A673 (cell line): Measurements from ENCODE around the gene ZNF23. TPM values are rescaled to one million over a fixed set of nuclear protein-coding genes. Genes with fewer than 3 reads are reported as not detected.
A peak's percentile ranks its signal among the peaks of the same experiment; 100 is the strongest.

Experiments
- BruUV-seq: library from RNA; stranded (reverse); fragments of 400-500 nt; replicated peaks from 2 replicates; lab custom pipeline; 2021; lab: Mats Ljungman, UMichigan
- CTCF ChIA-PET: fragments of 300-600 bp; sonication (Branson Sonifier 250); formaldehyde crosslinking; loops from one replicate; lab custom pipeline; 2022; ENCODE audit warnings: antibody characterized with exemption; lab: Charles Lee
- POLR2A ChIA-PET: fragments of 300-600 bp; sonication (Branson Sonifier 250); formaldehyde crosslinking; loops from one replicate; lab custom pipeline; 2022; ENCODE audit warnings: antibody characterized with exemption; ENCODE audit not compliant: low non-redundant PET; lab: Charles Lee
- DNase-seq: peaks from one replicate; pipeline ENCODE4 v3.0.0-alpha.2; 2015; ENCODE audit warnings: low spot score
- H3K27ac ChIP-seq: fragments of 200-600 bp; sonication (generic); 2 replicates; pipeline ENCODE4 v1.5.1; 2016; ENCODE audit warnings: mixed run types, low read depth, mild to moderate bottlenecking, mixed read lengths, antibody characterized with exemption, low read length; ENCODE audit not compliant: poor library complexity, severe bottlenecking
- H3K27me3 ChIP-seq: fragments of 200-600 bp; sonication (generic); replicated peaks from 2 replicates; pipeline ENCODE4 v1.6.1; 2017; ENCODE audit warnings: mixed run types, low read depth, mild to moderate bottlenecking, mixed read lengths, antibody characterized with exemption, low read length; ENCODE audit not compliant: insufficient read depth, poor library complexity
- H3K36me3 ChIP-seq: fragments of 200-600 bp; sonication (generic); 2 replicates; pipeline ENCODE4 v1.6.1; 2016; ENCODE audit warnings: mixed run types, mild to moderate bottlenecking, mixed read lengths, antibody characterized with exemption, low read length; ENCODE audit not compliant: insufficient read depth, poor library complexity, severe bottlenecking
- H3K4me1 ChIP-seq: fragments of 200-600 bp; sonication (generic); 2 replicates; pipeline ENCODE4 v1.6.1; 2017; ENCODE audit warnings: mixed run types, mild to moderate bottlenecking, mixed read lengths, antibody characterized with exemption, low read length; ENCODE audit not compliant: insufficient read depth, poor library complexity, severe bottlenecking
- H3K4me3 ChIP-seq: fragments of 200-600 bp; sonication (generic); 2 replicates; pipeline ENCODE4 v1.5.1; 2016; ENCODE audit warnings: low read depth, mixed run types, mild to moderate bottlenecking, mixed read lengths, low read length; ENCODE audit not compliant: poor library complexity, severe bottlenecking
- H3K9me3 ChIP-seq: fragments of 200-600 bp; sonication (generic); 2 replicates; pipeline ENCODE4 v1.6.1; 2016; ENCODE audit warnings: mixed run types, low read depth, mild to moderate bottlenecking, mixed read lengths, antibody characterized with exemption, low read length; ENCODE audit not compliant: poor library complexity, severe bottlenecking
- EZH2 ChIP-seq: fragments of 200-600 bp; sonication (generic); IDR thresholded peaks from 2 replicates; pipeline ENCODE4 v1.6.1; 2017; ENCODE audit warnings: borderline replicate concordance, low read depth, mild to moderate bottlenecking, mixed read lengths, antibody characterized with exemption, low read length; ENCODE audit not compliant: poor library complexity, severe bottlenecking
- intact Hi-C: fragments of 100-400 bp; cut with micrococcal nuclease; formaldehyde crosslinking; loops from one replicate; pipeline ENCODE4 v1.10.0; 2022; ENCODE audit not compliant: unreplicated experiment
- total RNA-seq: library from RNA; stranded (reverse); gene quantifications from 2 replicates; pipeline ENCODE4 v1.2.3, GENCODE V29; 2021
- TF ChIP-seq, protein P1 (sequence below): fragments of 300-800, 200-600 bp; sonication (generic); conservative IDR thresholded peaks from 2 replicates; pipeline ENCODE4 v1.5.1; 2017; ENCODE audit warnings: low read depth, mild to moderate bottlenecking, antibody characterized with exemption, low read length, moderate library complexity, mixed read lengths

ZNF23 gene
- total RNA-seq, 1 experiment from 2014 or later, result 10.2 TPM

DNA sequence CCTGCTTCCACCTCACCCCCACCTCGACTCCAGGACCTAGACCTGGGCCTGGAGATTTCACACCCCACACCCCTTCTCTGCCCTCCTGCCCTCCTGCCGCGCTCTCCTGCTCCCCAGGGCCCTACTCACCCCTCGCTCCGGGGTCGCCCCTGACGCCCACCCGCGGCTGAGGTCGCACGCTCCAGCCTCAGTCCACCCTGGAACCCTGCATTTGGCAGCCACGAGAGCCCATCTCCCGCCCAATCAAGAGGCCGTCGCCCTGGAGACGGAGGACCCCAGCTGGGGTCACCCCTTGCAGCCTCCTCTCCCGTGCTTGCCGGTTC, 36.3 kb downstream of the ZNF23 start:
- no peak overlapping the region for H3K27ac ChIP-seq
- no peaks in the 10 kb centered on the region for H3K4me1 ChIP-seq
- no peak for DNase-seq
- H3K4me3 ChIP-seq, result peak overlapping the region; percentile 26
- H3K27me3 ChIP-seq, result peaks cover 65% of the 10 kb centered on the region
- TF ChIP-seq EZH2, result peak; percentile 26
- TF ChIP-seq, protein P1, sequence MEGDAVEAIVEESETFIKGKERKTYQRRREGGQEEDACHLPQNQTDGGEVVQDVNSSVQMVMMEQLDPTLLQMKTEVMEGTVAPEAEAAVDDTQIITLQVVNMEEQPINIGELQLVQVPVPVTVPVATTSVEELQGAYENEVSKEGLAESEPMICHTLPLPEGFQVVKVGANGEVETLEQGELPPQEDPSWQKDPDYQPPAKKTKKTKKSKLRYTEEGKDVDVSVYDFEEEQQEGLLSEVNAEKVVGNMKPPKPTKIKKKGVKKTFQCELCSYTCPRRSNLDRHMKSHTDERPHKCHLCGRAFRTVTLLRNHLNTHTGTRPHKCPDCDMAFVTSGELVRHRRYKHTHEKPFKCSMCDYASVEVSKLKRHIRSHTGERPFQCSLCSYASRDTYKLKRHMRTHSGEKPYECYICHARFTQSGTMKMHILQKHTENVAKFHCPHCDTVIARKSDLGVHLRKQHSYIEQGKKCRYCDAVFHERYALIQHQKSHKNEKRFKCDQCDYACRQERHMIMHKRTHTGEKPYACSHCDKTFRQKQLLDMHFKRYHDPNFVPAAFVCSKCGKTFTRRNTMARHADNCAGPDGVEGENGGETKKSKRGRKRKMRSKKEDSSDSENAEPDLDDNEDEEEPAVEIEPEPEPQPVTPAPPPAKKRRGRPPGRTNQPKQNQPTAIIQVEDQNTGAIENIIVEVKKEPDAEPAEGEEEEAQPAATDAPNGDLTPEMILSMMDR, result no peak
- ChIA-PET CTCF (no interaction called here), POLR2A (no interaction called here)
- no peaks in the 10 kb centered on the region for H3K9me3 ChIP-seq
- intact Hi-C loops, result no loop called here
- no TSS peak for BruUV-seq
- H3K36me3 ChIP-seq, result no peaks in the 10 kb centered on the region

DNA sequence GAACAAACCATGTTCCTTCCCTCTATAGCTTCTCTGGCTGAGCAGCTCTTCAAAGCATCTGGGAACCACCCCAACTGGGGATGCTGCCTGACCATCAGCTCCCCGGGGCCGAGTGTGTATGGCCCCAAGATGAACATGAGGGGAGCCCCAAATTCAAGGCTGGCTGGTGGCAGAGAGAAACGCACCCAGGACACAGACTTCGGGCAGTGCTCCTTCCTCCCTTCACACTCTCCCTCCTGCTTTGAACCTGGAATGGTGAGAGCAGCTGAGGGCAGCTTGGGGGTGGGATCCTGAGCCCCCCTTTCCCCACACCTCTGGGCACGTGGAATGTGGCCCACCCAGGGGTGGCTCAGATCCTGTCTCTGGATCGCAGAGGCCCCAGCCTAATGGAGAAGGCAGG, 37.4 kb downstream of the ZNF23 start:
- Histone ChIP-seq H3K4me3 (no peak overlapping the region), H3K36me3 (no peaks in the 10 kb centered on the region), H3K9me3 (no peaks in the 10 kb centered on the region), H3K4me1 (no peaks in the 10 kb centered on the region), H3K27me3 (peaks cover 59% of the 10 kb centered on the region), H3K27ac (no peak overlapping the region)
- ChIA-PET POLR2A (no interaction called here), CTCF (no interaction called here)
- TF ChIP-seq, protein P1, result no peak
- TF ChIP-seq EZH2, result no peak
- intact Hi-C loops, result no loop called here
- BruUV-seq, result no TSS peak
- no peak for DNase-seq

DNA sequence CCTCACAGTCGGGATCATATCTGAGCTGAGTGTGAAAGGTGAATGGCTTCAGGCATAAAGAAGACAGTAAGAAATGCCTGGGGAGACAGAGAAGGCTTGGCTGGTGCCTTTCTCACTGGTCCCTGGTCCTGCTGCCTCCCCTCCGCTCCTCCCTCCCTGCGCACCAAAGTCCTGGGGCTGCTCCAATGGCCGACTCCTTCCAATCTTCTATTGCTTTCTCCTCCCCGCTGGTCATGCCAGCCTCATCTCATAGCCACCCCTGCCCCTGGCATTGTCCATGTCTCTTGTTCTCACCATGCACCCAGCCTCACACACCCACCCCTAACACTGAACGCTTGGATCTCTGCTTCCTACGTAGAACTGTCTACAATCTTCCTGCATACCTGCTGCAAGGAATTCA, 38.2 kb downstream of the ZNF23 start:
- Histone ChIP-seq H3K27ac (no peak overlapping the region), H3K4me1 (no peaks in the 10 kb centered on the region), H3K9me3 (no peaks in the 10 kb centered on the region), H3K27me3 (peaks cover 53% of the 10 kb centered on the region), H3K36me3 (no peaks in the 10 kb centered on the region), H3K4me3 (no peak overlapping the region)
- no peak for TF ChIP-seq EZH2
- TF ChIP-seq, protein P1, result no peak
- CTCF ChIA-PET, result no interaction called here
- BruUV-seq, result no TSS peak
- POLR2A ChIA-PET, result no interaction called here
- intact Hi-C loops, result no loop called here
- no peak for DNase-seq
